Karpas-422 (cell line): ENCODE data around the gene LOXL3. TPM values are rescaled to one million over a fixed set of nuclear protein-coding genes. Genes with fewer than 3 reads are reported as not detected.

Source experiments
- DNase-seq: peaks from one replicate; pipeline ENCODE4 v3.0.0-alpha.2; 2015
- H2AFZ ChIP-seq: fragments of 200-600 bp; sonication (generic); 2 replicates; pipeline ENCODE4 v1.6.1; 2014; ENCODE audit warnings: antibody characterized with exemption, low read length, mixed read lengths
- H3K27ac ChIP-seq: fragments of 200-600 bp; sonication (generic); 2 replicates; pipeline ENCODE4 v1.5.1; 2014; ENCODE audit warnings: mild to moderate bottlenecking, low read length, moderate library complexity
- H3K27me3 ChIP-seq: fragments of 200-600 bp; sonication (generic); 2 replicates; pipeline ENCODE4 v1.6.1; 2014; ENCODE audit warnings: low read length, mixed read lengths
- H3K36me3 ChIP-seq: fragments of 200-600 bp; sonication (generic); 2 replicates; pipeline ENCODE4 v1.6.1; 2014; ENCODE audit warnings: low read length, mixed read lengths; ENCODE audit not compliant: insufficient read depth
- H3K4me1 ChIP-seq: fragments of 200-600 bp; sonication (generic); 2 replicates; pipeline ENCODE4 v1.6.1; 2014; ENCODE audit warnings: mild to moderate bottlenecking, low read length, mixed read lengths
- H3K4me2 ChIP-seq: fragments of 200-600 bp; sonication (generic); 2 replicates; pipeline ENCODE4 v1.6.1; 2014; ENCODE audit warnings: low read length, low read depth, mild to moderate bottlenecking; ENCODE audit not compliant: poor library complexity, severe bottlenecking
- H3K4me3 ChIP-seq: fragments of 200-600 bp; sonication (generic); 2 replicates; pipeline ENCODE4 v1.5.1; 2014; ENCODE audit warnings: mild to moderate bottlenecking, antibody characterized with exemption, low read length, mixed read lengths
- H3K79me2 ChIP-seq: fragments of 200-600 bp; sonication (generic); 2 replicates; pipeline ENCODE4 v1.6.1; 2014; ENCODE audit warnings: mild to moderate bottlenecking, low read length, mixed read lengths
- H3K9ac ChIP-seq: fragments of 200-600 bp; sonication (generic); 2 replicates; pipeline ENCODE4 v1.6.0; 2014; ENCODE audit warnings: low read length
- H3K9me2 ChIP-seq: fragments of 200-600 bp; sonication (generic), shearing (Covaris generic); replicated peaks from 2 replicates; pipeline ENCODE4 v1.6.0; 2014; ENCODE audit warnings: mild to moderate bottlenecking, low read length, moderate library complexity; ENCODE audit not compliant: insufficient read depth
- H3K9me3 ChIP-seq: fragments of 300-700, 200-600 bp; sonication (generic); 2 replicates; pipeline ENCODE4 v1.6.1; 2014; ENCODE audit warnings: low read length, mixed read lengths
- H4K20me1 ChIP-seq: fragments of 200-600 bp; sonication (generic); 2 replicates; pipeline ENCODE4 v1.6.1; 2014; ENCODE audit warnings: mild to moderate bottlenecking, antibody characterized with exemption, low read length, low read depth; ENCODE audit not compliant: insufficient read depth
- total RNA-seq: library from RNA; depleted of rRNA; stranded (reverse); fragments of >200 nt; shearing (Covaris generic); gene quantifications from 2 replicates; pipeline ENCODE4 v1.2.3, GENCODE V29; 2014; ENCODE audit warnings: low replicate concordance

Gene LOXL3
- total RNA-seq, 1 experiment from 2014 or later = 0.15 TPM

DNA sequence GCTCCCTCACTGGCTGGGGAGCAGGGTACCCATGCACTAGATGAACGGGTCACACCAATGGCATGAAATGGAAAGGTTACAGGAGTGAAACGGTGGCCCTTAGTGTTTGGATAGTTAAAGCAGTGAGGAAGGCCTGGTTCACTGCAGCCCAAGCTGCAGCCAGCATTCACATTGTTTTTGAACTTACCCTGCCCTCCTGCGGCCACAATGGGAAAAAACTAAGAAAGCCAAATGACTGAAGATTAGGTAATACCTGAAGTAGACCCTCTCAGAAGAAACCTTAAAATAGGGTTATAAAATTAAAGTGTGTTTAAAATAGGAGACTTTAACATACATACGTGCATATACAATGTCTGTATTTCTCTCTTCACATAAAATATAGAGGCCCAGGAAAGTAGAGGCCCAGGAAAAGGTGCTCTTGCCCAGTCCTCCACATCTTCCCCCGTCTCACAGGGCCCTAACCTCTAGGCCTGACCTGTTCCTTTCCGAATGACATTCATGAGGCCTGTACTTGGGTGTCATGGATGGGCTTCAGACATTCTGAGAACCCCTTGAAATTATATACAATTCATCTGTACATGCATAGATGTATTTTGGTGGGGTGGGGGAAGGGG, 34.0 kb upstream of the LOXL3 start:
- peak; percentile 93 for DNase-seq
- Histone ChIP-seq H3K4me3 (no peak overlapping the region), H4K20me1 (no peaks in the 10 kb centered on the region), H3K36me3 (no peaks in the 10 kb centered on the region), H3K4me2 (no peak overlapping the region), H2AFZ (peak overlapping the region; percentile 98), H3K9me3 (no peaks in the 10 kb centered on the region), H3K9me2 (no peaks in the 10 kb centered on the region), H3K4me1 (peaks cover 20% of the 10 kb centered on the region), H3K27me3 (no peaks in the 10 kb centered on the region), H3K79me2 (no peaks in the 10 kb centered on the region), H3K9ac (peak overlapping the region; percentile 9; the same call in 1 of the 2 replicates), H3K27ac (no peak overlapping the region)

DNA sequence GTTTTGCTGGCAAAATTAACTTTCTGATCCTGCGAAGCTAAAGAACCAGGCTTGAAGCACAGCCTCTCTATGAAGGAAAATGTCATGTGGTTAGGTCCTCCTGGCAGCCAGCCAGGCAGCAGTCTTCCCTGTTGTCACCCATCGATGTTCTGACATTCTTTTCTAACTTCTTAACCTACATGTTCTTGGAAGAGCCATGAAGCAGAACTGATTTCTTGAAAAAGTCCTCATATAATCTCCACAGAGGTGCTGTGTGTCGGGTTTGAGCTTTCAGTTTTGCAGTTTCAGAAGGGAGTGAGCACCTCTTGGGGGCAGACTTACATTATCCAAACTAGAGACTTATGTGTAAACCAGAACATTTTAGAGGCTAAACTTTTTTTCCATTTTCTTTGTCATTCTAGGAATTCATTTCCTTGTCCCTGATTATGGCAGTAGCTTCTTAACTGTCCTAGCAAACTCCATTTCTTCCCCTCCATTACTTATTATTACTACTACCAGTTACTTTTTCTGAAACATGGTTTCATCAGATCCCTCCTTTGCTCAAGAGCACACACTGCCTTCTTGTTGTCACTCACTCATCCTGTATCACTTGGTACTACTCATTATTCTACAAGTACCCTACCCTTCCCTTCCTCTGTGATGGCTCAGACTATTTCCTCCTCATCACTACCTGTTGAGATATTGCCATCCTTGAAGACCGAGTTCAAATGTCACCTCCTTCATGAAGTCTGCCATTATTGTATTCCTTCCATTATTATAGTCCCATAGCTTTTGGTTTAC, 31.9 kb upstream of the LOXL3 start:
- Histone ChIP-seq H3K79me2 (no peaks in the 10 kb centered on the region), H3K27ac (no peak overlapping the region), H3K27me3 (no peaks in the 10 kb centered on the region), H2AFZ (peak overlapping the region; percentile 78; the same call in 1 of the 2 replicates), H3K4me3 (peak overlapping the region; percentile 26; the same call in 1 of the 2 replicates), H3K4me1 (peaks cover 20% of the 10 kb centered on the region), H3K9ac (peak overlapping the region; percentile 49), H3K9me3 (no peaks in the 10 kb centered on the region), H3K4me2 (peak overlapping the region; percentile 48), H4K20me1 (no peaks in the 10 kb centered on the region), H3K36me3 (no peaks in the 10 kb centered on the region), H3K9me2 (no peaks in the 10 kb centered on the region)
- peak; percentile 56 for DNase-seq

DNA sequence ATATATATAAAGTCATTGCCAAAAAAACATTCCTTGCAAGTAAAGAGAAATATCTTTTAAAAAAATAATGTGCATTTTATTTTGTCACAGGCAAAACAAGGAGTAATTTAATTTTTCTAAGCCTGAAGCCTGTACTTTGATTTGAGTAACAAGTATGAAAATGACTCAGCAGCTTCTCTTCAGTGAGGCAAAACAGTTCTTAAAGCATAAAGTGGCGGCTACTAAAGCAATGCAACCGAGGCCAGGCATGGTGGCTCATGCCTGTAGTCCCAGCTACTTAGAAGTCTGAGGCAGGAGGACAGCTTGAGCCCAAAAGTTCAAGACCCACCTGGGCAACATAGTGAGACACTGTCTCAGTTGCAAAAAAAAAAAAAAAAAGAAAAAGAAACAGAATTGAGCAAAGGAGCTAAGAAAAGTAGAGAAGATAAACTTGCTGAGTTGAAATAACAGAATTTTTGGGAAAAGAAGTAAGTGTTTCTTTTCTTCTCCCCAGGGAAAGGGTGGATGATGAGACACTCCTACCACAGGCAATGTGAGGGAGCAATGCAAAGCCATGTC, 30.4 kb upstream of the LOXL3 start:
- H3K79me2 ChIP-seq = no peaks in the 10 kb centered on the region
- H3K4me1 ChIP-seq = peaks cover 15% of the 10 kb centered on the region
- no peak overlapping the region for H2AFZ ChIP-seq
- no peak overlapping the region for H3K27ac ChIP-seq
- no peak overlapping the region for H3K9ac ChIP-seq
- no peaks in the 10 kb centered on the region for H3K9me2 ChIP-seq
- no peaks in the 10 kb centered on the region for H3K36me3 ChIP-seq
- no peaks in the 10 kb centered on the region for H4K20me1 ChIP-seq
- no peaks in the 10 kb centered on the region for H3K27me3 ChIP-seq
- no peak overlapping the region for H3K4me2 ChIP-seq
- DNase-seq = no peak
- no peak overlapping the region for H3K4me3 ChIP-seq
- no peaks in the 10 kb centered on the region for H3K9me3 ChIP-seq

DNA sequence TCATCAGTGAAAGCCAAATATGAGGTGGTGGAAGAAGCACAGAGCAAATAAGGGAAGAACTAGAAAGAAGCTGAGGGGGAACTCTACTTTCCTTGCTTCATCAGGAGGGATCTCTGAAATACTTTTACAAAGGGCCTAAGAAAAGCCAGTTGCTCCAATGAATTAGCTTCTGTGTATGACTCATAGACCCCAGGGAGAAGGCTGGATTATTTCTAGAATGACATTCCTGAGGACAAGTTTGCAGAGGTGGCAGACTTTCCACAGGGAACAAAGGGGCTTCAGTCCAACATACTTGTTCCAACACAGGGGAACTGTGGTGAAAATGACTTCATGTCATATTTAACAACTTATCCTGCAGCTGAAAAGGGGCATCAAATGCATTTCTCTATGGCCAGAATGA, 29.8 kb upstream of the LOXL3 start:
- H3K27ac ChIP-seq = no peak overlapping the region
- H3K9me3 ChIP-seq = no peaks in the 10 kb centered on the region
- no peaks in the 10 kb centered on the region for H3K79me2 ChIP-seq
- H4K20me1 ChIP-seq = no peaks in the 10 kb centered on the region
- no peak overlapping the region for H3K4me2 ChIP-seq
- no peak overlapping the region for H3K9ac ChIP-seq
- H3K4me3 ChIP-seq = no peak overlapping the region
- H3K9me2 ChIP-seq = no peaks in the 10 kb centered on the region
- peaks cover 15% of the 10 kb centered on the region for H3K4me1 ChIP-seq
- no peak for DNase-seq
- H3K36me3 ChIP-seq = no peaks in the 10 kb centered on the region
- H2AFZ ChIP-seq = no peak overlapping the region
- no peaks in the 10 kb centered on the region for H3K27me3 ChIP-seq

DNA sequence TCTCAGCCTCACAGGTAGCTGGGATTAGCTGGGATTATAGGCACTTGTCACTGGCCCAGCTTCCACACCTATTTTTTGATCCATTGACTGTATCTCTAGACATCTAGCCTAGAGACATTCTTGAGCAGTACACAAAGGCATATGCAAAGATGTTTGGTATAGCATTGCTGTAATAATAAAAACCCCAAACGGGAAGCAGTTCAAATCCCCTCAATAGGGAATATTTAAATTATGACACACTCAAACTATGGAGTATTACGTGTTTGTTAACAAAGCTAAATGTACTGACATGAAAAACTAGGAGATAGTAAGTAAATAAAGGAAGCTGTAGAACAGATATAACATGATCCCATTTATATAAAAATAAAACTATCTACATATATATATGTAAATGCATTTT, 28.4 kb upstream of the LOXL3 start:
- Histone ChIP-seq H2AFZ (no peak overlapping the region), H3K4me2 (no peak overlapping the region), H3K79me2 (no peaks in the 10 kb centered on the region), H3K9me3 (no peaks in the 10 kb centered on the region), H3K9me2 (no peaks in the 10 kb centered on the region), H3K9ac (no peak overlapping the region), H3K4me1 (peaks cover 15% of the 10 kb centered on the region), H3K27ac (no peak overlapping the region), H3K27me3 (no peaks in the 10 kb centered on the region), H4K20me1 (no peaks in the 10 kb centered on the region), H3K36me3 (no peaks in the 10 kb centered on the region), H3K4me3 (no peak overlapping the region)
- no peak for DNase-seq

DNA sequence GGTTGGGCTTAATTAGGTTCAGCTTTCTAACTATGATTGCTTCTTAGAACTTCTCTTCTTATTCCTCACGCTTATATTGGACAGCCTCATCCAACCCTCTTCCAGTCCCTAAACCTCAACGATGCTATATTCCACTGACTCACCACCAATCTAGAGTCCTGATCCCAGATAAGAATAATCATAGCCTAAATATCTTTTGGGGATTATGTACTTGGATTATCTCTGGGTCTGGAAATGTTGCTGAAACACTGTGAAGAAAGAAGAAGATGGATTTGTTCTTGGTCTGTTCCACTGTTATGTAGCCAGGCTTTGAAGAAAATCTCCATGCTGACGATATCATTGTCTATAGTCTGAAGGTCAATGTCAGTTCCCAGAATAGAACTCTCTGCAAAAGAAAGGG, 27.7 kb upstream of the LOXL3 start:
- Histone ChIP-seq H3K79me2 (no peaks in the 10 kb centered on the region), H3K9ac (no peak overlapping the region), H3K9me3 (no peaks in the 10 kb centered on the region), H3K27me3 (no peaks in the 10 kb centered on the region), H3K27ac (no peak overlapping the region), H4K20me1 (no peaks in the 10 kb centered on the region), H3K4me2 (no peak overlapping the region), H2AFZ (no peak overlapping the region), H3K4me3 (no peak overlapping the region), H3K4me1 (peaks cover 17% of the 10 kb centered on the region), H3K36me3 (no peaks in the 10 kb centered on the region), H3K9me2 (no peaks in the 10 kb centered on the region)
- DNase-seq = no peak

DNA sequence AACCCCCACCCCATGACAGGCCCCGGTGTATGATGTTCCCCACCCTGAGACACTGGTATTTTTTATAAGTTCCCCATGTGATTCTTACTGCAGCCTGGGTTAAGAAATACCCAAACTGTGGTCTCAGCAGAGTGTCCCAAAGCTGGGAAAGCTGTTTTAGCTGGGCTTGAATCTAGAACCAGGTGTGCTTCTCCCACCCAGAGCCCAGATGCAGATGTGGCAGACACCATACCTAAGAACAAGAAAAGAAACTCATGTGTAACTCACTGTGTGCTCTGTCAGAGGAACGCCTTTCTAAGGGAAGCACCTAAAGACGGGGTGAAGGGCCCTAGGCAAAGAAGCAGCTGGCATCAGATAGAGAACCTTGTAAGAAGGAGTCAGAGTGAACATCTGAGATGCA, 24.7 kb upstream of the LOXL3 start:
- Histone ChIP-seq H3K27me3 (no peaks in the 10 kb centered on the region), H3K27ac (no peak overlapping the region), H2AFZ (no peak overlapping the region; the same call in 1 of the 2 replicates), H3K4me1 (peaks cover 22% of the 10 kb centered on the region), H3K9me2 (no peaks in the 10 kb centered on the region), H3K4me2 (no peak overlapping the region), H3K36me3 (no peaks in the 10 kb centered on the region), H4K20me1 (no peaks in the 10 kb centered on the region), H3K9me3 (no peaks in the 10 kb centered on the region), H3K79me2 (no peaks in the 10 kb centered on the region), H3K9ac (no peak overlapping the region), H3K4me3 (no peak overlapping the region)
- no peak for DNase-seq

DNA sequence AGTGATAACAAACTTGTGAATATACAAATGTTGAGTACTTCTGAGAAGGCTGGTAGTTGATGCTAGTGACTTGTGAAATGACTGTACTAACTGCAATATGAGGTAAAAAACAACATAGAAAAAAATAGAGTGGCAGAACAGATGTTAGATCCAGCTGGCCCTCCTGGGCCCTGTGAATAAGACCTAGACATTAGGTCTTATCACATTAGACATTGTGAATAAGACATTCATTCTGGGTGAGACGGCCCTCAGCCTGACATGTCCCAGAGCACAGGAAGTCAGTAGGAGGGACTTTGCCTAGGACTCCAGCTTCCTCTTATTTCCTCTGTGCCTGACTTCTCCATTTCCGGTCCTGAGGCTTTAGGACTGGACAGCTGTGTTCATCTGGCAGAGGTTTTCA, 23.7 kb upstream of the LOXL3 start:
- Histone ChIP-seq H3K4me2 (no peak overlapping the region), H3K4me3 (no peak overlapping the region), H3K4me1 (peaks cover 26% of the 10 kb centered on the region), H3K27ac (no peak overlapping the region), H3K79me2 (no peaks in the 10 kb centered on the region), H3K9ac (no peak overlapping the region), H3K36me3 (no peaks in the 10 kb centered on the region), H2AFZ (peak overlapping the region; percentile 51), H3K9me2 (no peaks in the 10 kb centered on the region), H3K9me3 (no peaks in the 10 kb centered on the region), H3K27me3 (no peaks in the 10 kb centered on the region), H4K20me1 (no peaks in the 10 kb centered on the region)
- peak; percentile 72 for DNase-seq
